ENCODE measurements around the gene SMPDL3B.

SMPDL3B gene

GRCh38 chr1:27940870-27941560, 6.2 kb downstream of the SMPDL3B start:
- DNase-seq (ENCODE audit: low read depth) = no peak

GRCh38 chr1:27941671-27942540, 7.1 kb downstream of the SMPDL3B start:
- no peak for DNase-seq (ENCODE audit: low read depth)

DNA sequence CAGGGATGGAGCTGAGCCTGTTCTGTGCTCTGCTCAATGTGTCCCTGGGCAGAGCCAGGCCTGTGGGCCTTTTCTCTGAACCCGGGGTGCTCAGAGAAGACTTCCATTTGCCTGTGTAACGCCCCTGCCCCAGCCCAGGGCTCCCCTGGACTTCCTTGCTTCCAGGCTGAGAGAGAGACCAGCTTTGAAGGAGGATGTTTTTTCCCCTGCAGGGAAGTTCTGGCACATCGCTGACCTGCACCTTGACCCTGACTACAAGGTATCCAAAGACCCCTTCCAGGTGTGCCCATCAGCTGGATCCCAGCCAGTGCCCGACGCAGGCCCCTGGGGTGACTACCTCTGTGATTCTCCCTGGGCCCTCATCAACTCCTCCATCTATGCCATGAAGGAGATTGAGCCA, 10.2 kb downstream of the SMPDL3B start:
- DNase-seq (ENCODE audit: low read depth) = no peak

DNA sequence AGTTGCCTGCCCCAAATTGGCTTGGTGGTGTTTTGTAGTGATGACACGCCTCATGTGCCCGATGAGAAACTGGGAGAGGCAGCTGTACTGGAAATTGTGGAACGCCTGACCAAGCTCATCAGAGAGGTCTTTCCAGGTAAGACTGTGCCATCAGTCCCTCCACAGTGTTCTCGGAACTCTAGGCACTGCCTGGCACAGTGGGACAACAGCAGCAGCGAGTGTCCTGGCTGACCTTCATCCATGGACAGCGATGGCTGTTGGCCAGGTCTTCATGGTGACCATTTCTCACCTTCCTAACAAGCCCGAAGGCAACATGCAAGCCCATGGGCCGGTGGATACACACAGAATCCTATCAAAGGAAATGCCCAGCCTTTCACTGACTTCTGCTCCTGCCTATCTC, 14.2 kb downstream of the SMPDL3B start:
- no peak for DNase-seq (ENCODE audit: low read depth)

- no peak for DNase-seq (ENCODE audit: low read depth)
Measured at GRCh38 chr1:27951396-27951795, 16.6 kb downstream of the SMPDL3B start.

- no peak for DNase-seq (ENCODE audit: low read depth)
Measured at GRCh38 chr1:27952147-27952546, 17.3 kb downstream of the SMPDL3B start.

DNA sequence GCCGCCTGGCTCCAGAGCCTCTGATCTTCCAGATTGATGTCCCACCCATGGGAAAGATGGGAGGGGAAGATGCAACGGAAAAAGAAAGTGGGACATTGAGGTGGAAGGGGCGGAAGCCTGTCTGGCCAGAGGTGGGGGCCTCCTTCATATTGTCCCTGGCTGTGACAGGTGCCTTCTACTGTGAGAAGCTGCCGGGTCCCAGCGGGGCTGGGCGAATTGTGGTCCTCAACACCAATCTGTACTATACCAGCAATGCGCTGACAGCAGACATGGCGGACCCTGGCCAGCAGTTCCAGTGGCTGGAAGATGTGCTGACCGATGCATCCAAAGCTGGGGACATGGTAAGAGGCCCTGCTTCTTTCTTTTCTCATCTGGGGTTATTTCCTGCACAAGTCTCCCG, 19.4 kb downstream of the SMPDL3B start:
- DNase-seq (ENCODE audit: low read depth) = no peak

DNA sequence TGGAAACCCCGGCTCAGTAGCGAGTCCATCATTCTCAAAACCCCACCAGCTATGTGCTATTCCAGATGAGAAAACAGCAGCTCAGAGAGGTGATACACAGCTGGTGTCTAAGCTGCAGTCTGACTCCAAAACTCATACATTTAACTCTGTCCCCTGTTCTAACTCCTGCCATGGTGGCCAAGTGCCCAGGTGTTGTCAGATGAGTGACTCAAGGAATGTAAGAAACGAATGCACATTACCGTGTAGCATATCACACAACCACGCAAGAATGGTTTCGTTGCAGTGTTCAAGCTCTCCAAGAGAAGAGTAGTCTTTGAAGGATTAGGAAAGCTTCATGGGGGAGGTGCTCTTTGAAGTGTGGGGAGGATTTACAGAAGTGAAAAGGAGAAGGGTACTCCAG, 20.3 kb downstream of the SMPDL3B start:
- DNase-seq (ENCODE audit: low read depth) = no peak

GRCh38 chr1:27956761-27957160, 22.0 kb downstream of the SMPDL3B start:
- DNase-seq (ENCODE audit: low read depth) = no peak

GRCh38 chr1:27957655-27958054, 22.9 kb downstream of the SMPDL3B start:
- no peak for DNase-seq (ENCODE audit: low read depth)

DNA sequence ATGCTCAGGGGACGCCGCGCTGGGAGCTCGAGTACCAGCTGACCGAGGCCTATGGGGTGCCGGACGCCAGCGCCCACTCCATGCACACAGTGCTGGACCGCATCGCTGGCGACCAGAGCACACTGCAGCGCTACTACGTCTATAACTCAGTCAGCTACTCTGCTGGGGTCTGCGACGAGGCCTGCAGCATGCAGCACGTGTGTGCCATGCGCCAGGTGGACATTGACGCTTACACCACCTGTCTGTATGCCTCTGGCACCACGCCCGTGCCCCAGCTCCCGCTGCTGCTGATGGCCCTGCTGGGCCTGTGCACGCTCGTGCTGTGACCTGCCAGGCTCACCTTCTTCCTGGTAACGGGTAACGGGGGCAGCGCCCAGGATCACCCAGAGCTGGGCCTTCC, 23.7 kb downstream of the SMPDL3B start:
- no peak for DNase-seq (ENCODE audit: low read depth)

- peak; percentile 36 for DNase-seq (ENCODE audit: low read depth)
Measured at GRCh38 chr1:27959792-27960603, 25.2 kb downstream of the SMPDL3B start, which contains the start of gene XKR8. Gene XKR8 (plus strand): TSS chr1:27959973. CDS start chr1:27960070, 97 bp downstream.

- no peak for DNase-seq (ENCODE audit: low read depth)
Measured at GRCh38 chr1:27960762-27961645, 26.2 kb downstream of the SMPDL3B start.

- DNase-seq (ENCODE audit: low read depth) = no peak
Measured at GRCh38 chr1:27961646-27962221, 26.9 kb downstream of the SMPDL3B start.

DNA sequence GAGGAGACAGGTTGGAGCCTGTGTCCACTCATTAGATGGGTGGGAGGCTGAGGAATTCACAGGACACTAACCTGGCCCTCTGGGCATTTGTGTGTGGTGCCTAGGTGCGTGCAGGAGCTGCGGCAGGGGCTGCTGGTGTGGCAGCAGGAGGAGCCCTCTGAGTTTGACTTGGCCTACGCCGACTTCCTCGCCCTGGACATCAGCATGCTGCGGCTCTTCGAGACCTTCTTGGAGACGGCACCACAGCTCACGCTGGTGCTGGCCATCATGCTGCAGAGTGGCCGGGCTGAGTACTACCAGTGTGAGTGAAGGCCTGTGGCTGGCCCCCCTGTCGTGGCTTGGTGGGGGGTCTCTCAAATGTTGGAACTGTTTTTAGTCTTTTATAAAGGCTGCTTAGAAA, 28.6 kb downstream of the SMPDL3B start:
- no peak for DNase-seq (ENCODE audit: low read depth)

DNA sequence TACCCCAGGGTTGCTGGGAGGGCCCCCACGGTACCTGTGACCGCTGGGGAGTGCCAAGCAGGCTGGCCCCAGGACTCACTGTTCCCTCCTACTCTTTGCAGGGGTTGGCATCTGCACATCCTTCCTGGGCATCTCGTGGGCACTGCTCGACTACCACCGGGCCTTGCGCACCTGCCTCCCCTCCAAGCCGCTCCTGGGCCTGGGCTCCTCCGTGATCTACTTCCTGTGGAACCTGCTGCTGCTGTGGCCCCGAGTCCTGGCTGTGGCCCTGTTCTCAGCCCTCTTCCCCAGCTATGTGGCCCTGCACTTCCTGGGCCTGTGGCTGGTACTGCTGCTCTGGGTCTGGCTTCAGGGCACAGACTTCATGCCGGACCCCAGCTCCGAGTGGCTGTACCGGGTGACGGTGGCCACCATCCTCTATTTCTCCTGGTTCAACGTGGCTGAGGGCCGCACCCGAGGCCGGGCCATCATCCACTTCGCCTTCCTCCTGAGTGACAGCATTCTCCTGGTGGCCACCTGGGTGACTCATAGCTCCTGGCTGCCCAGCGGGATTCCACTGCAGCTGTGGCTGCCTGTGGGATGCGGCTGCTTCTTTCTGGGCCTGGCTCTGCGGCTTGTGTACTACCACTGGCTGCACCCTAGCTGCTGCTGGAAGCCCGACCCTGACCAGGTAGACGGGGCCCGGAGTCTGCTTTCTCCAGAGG, 31.8 kb downstream of the SMPDL3B start:
- DNase-seq (ENCODE audit: low read depth) = no peak

DNA sequence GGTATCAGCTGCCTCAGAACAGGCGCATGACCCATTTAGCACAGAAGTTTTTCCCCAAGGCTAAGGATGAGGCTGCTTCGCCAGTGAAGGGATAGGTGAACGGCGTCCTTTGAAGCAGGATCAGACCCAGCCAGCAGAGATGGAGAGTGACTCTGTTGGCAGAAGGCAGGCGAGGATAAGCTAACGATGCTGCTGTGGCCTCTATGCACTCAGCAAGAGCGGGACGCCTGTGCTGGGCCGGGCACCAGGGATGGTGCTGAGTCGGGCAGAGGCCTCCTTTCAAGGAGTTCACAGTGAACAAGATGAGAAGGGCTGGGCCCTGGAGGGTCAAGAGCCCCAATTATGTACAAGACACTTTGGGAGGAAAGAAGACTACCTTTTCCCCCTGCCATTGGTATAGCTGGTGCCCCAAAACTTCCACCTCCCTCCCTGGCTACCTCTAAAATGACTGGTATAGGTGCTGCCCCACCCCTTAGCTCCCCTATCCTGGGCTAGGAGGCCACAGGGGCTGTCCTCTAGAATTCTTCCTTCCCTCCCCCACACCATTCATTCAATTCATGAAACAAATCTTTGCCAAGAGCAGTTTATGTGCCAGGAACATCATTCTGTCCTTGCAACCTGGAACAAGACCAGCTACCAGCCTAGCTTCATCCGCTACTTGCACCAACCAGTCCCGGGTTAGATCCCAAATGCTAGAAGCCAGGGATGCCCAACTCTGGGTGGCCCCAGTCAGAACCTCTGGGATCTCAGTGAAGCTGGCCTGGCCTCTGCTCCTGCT, 32.5 kb downstream of the SMPDL3B start:
- no peak for DNase-seq (ENCODE audit: low read depth)

- no peak for DNase-seq (ENCODE audit: low read depth)
Measured at GRCh38 chr1:27967884-27968466, 33.2 kb downstream of the SMPDL3B start.

DNA sequence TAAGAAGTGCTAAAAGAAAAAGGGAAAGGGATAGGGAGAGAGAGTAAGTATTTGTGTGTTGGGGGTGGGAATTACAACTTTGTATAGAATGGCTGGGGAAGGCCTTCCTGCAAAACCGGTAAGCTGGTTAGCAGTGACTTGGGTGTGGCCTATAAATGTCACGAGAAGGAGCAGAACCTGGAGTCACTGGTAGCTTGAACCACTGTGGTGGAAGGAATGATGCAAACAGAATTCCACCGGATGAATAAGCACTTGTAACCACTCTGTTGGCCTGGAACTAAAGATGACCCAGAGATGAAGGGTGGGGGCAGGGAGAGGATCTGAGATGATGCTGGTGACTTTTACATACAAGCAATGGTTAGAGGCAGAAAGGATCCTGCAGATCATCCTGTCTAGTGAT, 33.9 kb downstream of the SMPDL3B start:
- peak; percentile 69 for DNase-seq (ENCODE audit: low read depth)

All from fibroblast of the conjunctiva (primary cell).